BLaER1 treated with 17β-estradiol and CSF1 and Interleukin-3, amounts not matched to agents 10 nM and 100 nM (cell line): Measurements from ENCODE around the gene PRPF6.
"Not testable (repeated sequence)": the region's sequence is repeated elsewhere in the genome, so short reads cannot be mapped to it uniquely, and the experiment has no call there.

Source experiments
- H3K27ac ChIP-seq, 11 experiments: shearing (Covaris generic); formaldehyde crosslinking; 2 replicates each; pipeline ENCODE4 v1.8.1; 2022
- H3K27me3 ChIP-seq, 11 experiments: shearing (Covaris generic); formaldehyde crosslinking; 2 replicates each; pipeline ENCODE4 v1.8.1; 2022
- H3K36me3 ChIP-seq, 11 experiments: shearing (Covaris generic); formaldehyde crosslinking; 2 replicates each; pipeline ENCODE4 v1.8.1; 2022
- H3K4me1 ChIP-seq, 10 experiments: shearing (Covaris generic); formaldehyde crosslinking; 2 replicates each; pipeline ENCODE4 v1.8.1; 2022
- H3K4me2 ChIP-seq, 11 experiments: shearing (Covaris generic); formaldehyde crosslinking; 2 replicates each; pipeline ENCODE4 v1.8.1; 2022
- H3K4me3 ChIP-seq, 10 experiments: shearing (Covaris generic); formaldehyde crosslinking; 2 replicates each; pipeline ENCODE4 v1.8.1; 2022
- H3K9ac ChIP-seq, 11 experiments: shearing (Covaris generic); formaldehyde crosslinking; 2 replicates each; pipeline ENCODE4 v1.8.1; 2022
- H3K9me3 ChIP-seq, 11 experiments: shearing (Covaris generic); formaldehyde crosslinking; replicated peaks in 1 of 11; 2 replicates each; pipeline ENCODE4 v1.8.1; 2022
- H4K20me1 ChIP-seq, 11 experiments: shearing (Covaris generic); formaldehyde crosslinking; 2 replicates each; pipeline ENCODE4 v1.8.1; 2022
- Cebpa-rat ChIP-seq, 11 experiments: shearing (Covaris generic); IDR thresholded peaks; 2 replicates each; pipeline ENCODE4 v1.8.1; 2022

Gene PRPF6

DNA sequence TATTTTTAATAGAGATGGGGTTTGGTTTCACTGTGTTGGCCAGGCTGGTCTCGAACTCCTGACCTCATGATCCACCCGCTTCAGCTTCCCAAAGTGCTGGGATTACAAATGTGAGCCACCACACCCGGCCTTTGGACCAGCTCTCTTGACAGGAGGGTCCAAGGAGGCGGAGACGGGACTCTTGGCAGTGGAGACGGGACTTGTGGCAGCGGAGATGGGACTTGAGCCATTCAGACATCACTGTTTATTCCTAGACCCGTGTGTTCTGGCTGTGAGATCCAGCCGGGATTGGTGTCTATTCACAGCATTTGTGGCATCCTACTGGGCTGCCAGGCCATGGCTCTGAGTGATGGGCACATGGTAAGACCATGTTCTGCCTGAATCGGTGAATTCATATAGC, 25.6 kb downstream of the PRPF6 start:
- peaks cover 61 to 98% (median 93%) of the 10 kb centered on the region in 10 experiments for H3K4me1 ChIP-seq
- H3K9me3 ChIP-seq: peaks cover 0 to 13% (median 7%) of the 10 kb centered on the region in 11 experiments; a peak in 14 of 22 replicates
- H4K20me1 ChIP-seq: peaks cover 80 to 100% (median 93%) of the 10 kb centered on the region in 11 experiments
- no peak overlapping the region for H3K4me3 ChIP-seq
- peak overlapping the region; percentile 52 to 92 (median 77) for H3K4me2 ChIP-seq
- TF ChIP-seq Cebpa-rat (IDR thresholded peaks at IDR 0.05): no peak
- peaks cover 46 to 91% (median 76%) of the 10 kb centered on the region in 11 experiments for H3K36me3 ChIP-seq
- peak overlapping the region in 4 of 11 experiments; percentile 42 to 68 (median 59); a peak in 7 of 22 replicates for H3K27ac ChIP-seq
- peak overlapping the region in 1 of 11 experiments; percentile 58; a peak in 4 of 22 replicates for H3K9ac ChIP-seq
- H3K27me3 ChIP-seq: no peaks in the 10 kb centered on the region

GRCh38 chr20:64006902-64007301, 26.0 kb downstream of the PRPF6 start:
- H3K27me3 ChIP-seq: no peaks in the 10 kb centered on the region
- peaks cover 0 to 14% (median 8%) of the 10 kb centered on the region in 11 experiments; a peak in 14 of 22 replicates for H3K9me3 ChIP-seq
- H3K9ac ChIP-seq: peak overlapping the region in 1 of 11 experiments; percentile 58; a peak in 2 of 22 replicates
- peaks cover 44 to 90% (median 75%) of the 10 kb centered on the region in 11 experiments for H3K36me3 ChIP-seq
- H3K4me2 ChIP-seq: peak overlapping the region; percentile 52 to 92 (median 77)
- H3K4me1 ChIP-seq: peaks cover 61 to 94% (median 89%) of the 10 kb centered on the region in 10 experiments
- peaks cover 77 to 96% (median 89%) of the 10 kb centered on the region in 11 experiments for H4K20me1 ChIP-seq
- no peak overlapping the region for H3K4me3 ChIP-seq
- TF ChIP-seq Cebpa-rat (IDR thresholded peaks at IDR 0.05): no peak
- peak overlapping the region in 4 of 11 experiments; percentile 42 to 68 (median 59); a peak in 5 of 22 replicates for H3K27ac ChIP-seq

- H3K4me1 ChIP-seq: peaks cover 40 to 76% (median 67%) of the 10 kb centered on the region in 10 experiments
- peak overlapping the region in 4 of 11 experiments; percentile 11 to 25 (median 18); a peak in 5 of 22 replicates for H3K9ac ChIP-seq
- H3K9me3 ChIP-seq: peaks cover 0 to 14% (median 8%) of the 10 kb centered on the region in 11 experiments; a peak in 14 of 22 replicates
- H4K20me1 ChIP-seq: peaks cover 52 to 80% (median 62%) of the 10 kb centered on the region in 11 experiments
- H3K4me2 ChIP-seq: peak overlapping the region; percentile 1 to 92 (median 73); a peak in 18 of 22 replicates
- 0 out of 22 replicates have a peak overlapping the region, but pooled peaks of 1 of the 11 experiments have one; percentile 5 for H3K27ac ChIP-seq
- H3K4me3 ChIP-seq: no peak overlapping the region
- H3K36me3 ChIP-seq: peaks cover 59 to 87% (median 76%) of the 10 kb centered on the region in 11 experiments
- no peaks in the 10 kb centered on the region for H3K27me3 ChIP-seq
- no peak for TF ChIP-seq Cebpa-rat (IDR thresholded peaks at IDR 0.05)
These were observed 29.0 kb downstream of the PRPF6 start for GRCh38 chr20:64009811-64010387.

DNA sequence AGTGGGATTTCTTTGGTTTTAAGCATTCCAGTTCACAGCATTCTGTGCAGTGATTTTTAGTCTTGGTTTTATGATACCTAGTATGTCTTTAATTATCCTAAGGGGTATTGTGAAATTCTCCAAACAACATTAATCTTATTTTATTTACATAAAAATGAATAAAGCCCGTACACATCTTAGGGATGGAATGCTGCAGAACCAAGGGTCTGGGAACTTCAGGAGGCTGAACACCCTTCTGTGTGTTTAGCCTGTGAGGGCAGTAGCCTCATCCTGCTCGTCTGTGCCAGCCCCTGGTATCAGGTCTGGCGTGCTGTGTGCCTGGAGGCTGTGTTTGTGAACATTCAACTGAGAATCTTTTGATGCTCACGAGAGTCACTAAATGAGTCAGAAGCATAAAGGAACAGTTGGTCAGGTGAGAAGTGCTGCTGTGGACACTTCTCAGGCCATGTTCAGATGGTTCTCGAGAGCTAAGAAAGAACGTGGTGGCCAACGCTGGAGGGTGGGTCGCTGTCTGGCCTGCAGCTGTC, 29.8 kb downstream of the PRPF6 start:
- TF ChIP-seq Cebpa-rat (IDR thresholded peaks at IDR 0.05): no peak
- peaks cover 67 to 87% (median 79%) of the 10 kb centered on the region in 11 experiments for H3K36me3 ChIP-seq
- H3K27ac ChIP-seq: no peak overlapping the region

GRCh38 chr20:64011366-64011779, 30.4 kb downstream of the PRPF6 start:
- Histone ChIP-seq H3K4me1 (peaks cover 25 to 61% (median 52%) of the 10 kb centered on the region in 10 experiments), H3K9ac (no peak overlapping the region), H3K36me3 (peaks cover 69 to 87% (median 79%) of the 10 kb centered on the region in 11 experiments), H3K27me3 (no peaks in the 10 kb centered on the region), H4K20me1 (peaks cover 44 to 80% (median 59%) of the 10 kb centered on the region in 11 experiments; a peak in 21 of 22 replicates), H3K4me2 (no peak overlapping the region), H3K9me3 (peaks cover 0 to 14% (median 8%) of the 10 kb centered on the region in 11 experiments; a peak in 14 of 22 replicates), H3K4me3 (no peak overlapping the region), H3K27ac (no peak overlapping the region)
- no peak for TF ChIP-seq Cebpa-rat (IDR thresholded peaks at IDR 0.05)

More for the DNA sequence above, 29.8 kb downstream of the PRPF6 start:
- Histone ChIP-seq H3K4me3 (no peak overlapping the region), H3K9me3 (peaks cover 0 to 14% (median 8%) of the 10 kb centered on the region in 11 experiments; a peak in 14 of 22 replicates), H4K20me1 (peaks cover 47 to 80% (median 61%) of the 10 kb centered on the region in 11 experiments; a peak in 21 of 22 replicates), H3K27me3 (no peaks in the 10 kb centered on the region), H3K4me2 (peak overlapping the region in 8 of 11 experiments; percentile 54 to 92 (median 82); a peak in 12 of 22 replicates), H3K9ac (0 out of 22 replicates have a peak overlapping the region, but pooled peaks of 1 of the 11 experiments have one; percentile 11), H3K4me1 (peaks cover 31 to 67% (median 58%) of the 10 kb centered on the region in 10 experiments)

DNA sequence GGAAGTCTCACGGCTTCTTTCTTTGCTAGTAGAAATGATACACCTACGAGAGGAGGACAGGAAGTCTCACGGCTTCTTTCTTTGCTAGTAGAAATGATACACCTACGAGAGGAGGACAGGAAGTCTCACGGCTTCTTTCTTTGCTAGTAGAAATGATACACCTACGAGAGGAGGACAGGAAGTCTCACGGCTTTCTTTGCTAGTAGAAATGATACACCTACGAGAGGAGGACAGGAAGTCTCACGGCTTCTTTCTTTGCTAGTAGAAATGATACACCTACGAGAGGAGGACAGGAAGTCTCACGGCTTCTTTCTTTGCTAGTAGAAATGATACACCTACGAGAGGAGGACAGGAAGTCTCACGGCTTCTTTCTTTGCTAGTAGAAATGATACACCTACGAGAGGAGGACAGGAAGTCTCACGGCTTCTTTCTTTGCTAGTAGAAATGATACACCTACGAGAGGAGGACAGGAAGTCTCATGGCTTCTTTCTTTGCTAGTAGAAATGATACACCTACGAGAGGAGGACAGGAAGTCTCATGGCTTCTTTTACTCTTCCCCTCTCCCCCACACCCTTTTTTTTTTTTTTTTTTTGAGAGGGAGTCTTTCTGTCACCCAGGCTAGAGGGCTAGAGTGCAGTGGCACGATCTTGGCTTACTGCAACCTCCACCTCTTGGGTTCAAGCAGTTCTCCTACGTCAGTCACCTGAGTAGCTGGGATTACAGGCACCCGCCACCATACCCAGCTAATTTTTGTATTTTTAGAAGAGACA, 31.6 kb downstream of the PRPF6 start:
- not testable (repeated sequence) for H3K4me3 ChIP-seq, H3K9ac ChIP-seq, H3K27ac ChIP-seq, H3K27me3 ChIP-seq, H3K4me2 ChIP-seq
- peaks cover 77 to 93% (median 87%) of the 10 kb centered on the region in 11 experiments for H3K36me3 ChIP-seq
- peaks cover 14 to 49% (median 41%) of the 10 kb centered on the region in 10 experiments for H3K4me1 ChIP-seq
- H3K9me3 ChIP-seq: peaks cover 0 to 14% (median 8%) of the 10 kb centered on the region in 11 experiments; a peak in 14 of 22 replicates
- peaks cover 34 to 73% (median 51%) of the 10 kb centered on the region in 11 experiments; a peak in 20 of 22 replicates for H4K20me1 ChIP-seq

DNA sequence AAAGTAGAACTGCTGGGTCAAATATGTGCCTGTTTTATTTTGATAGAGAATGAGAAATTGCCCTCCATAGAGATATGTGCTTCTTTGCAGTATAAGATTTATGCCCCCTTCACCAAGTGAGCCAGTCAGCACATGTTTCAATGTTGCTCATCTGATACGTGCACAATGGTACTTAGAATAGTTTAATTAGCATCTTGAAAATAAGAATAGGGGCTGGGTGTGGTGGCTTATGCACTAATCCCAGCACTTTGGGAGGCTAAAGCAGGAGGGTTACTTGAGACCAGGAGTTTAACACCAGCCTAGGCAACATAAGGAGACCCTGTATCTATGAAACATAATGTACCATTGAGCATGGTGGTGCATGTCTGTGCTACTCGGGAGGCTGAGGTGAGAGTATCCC, 34.7 kb downstream of the PRPF6 start:
- H3K9me3 ChIP-seq: peaks cover 0 to 10% (median 8%) of the 10 kb centered on the region in 11 experiments; a peak in 14 of 22 replicates
- no peak for TF ChIP-seq Cebpa-rat (IDR thresholded peaks at IDR 0.05)
- H3K27me3 ChIP-seq: no peaks in the 10 kb centered on the region
- no peak overlapping the region for H3K27ac ChIP-seq
- H3K9ac ChIP-seq: no peak overlapping the region
- H3K4me2 ChIP-seq: no peak overlapping the region
- no peak overlapping the region for H3K4me3 ChIP-seq
- H3K36me3 ChIP-seq: peaks cover 85 to 93% (median 90%) of the 10 kb centered on the region in 11 experiments
- peaks cover 0 to 19% (median 10%) of the 10 kb centered on the region in 10 experiments; a peak in 14 of 20 replicates for H3K4me1 ChIP-seq
- H4K20me1 ChIP-seq: peaks cover 6 to 71% (median 34%) of the 10 kb centered on the region in 11 experiments; a peak in 19 of 22 replicates

GRCh38 chr20:64021124-64021975, 40.4 kb downstream of the PRPF6 start:
- no peaks in the 10 kb centered on the region for H3K4me1 ChIP-seq
- H3K4me2 ChIP-seq: no peak overlapping the region
- H3K36me3 ChIP-seq: peaks cover 95 to 100% (median 100%) of the 10 kb centered on the region in 11 experiments
- peaks cover 10 to 89% (median 43%) of the 10 kb centered on the region in 11 experiments; a peak in 19 of 22 replicates for H4K20me1 ChIP-seq
- no peak for TF ChIP-seq Cebpa-rat (IDR thresholded peaks at IDR 0.05)
- no peak overlapping the region for H3K4me3 ChIP-seq
- no peaks in the 10 kb centered on the region for H3K27me3 ChIP-seq
- H3K9ac ChIP-seq: no peak overlapping the region
- H3K27ac ChIP-seq: no peak overlapping the region
- H3K9me3 ChIP-seq: no peaks in the 10 kb centered on the region
